Esophagus squamous epithelium (tissue), 5 donors: ENCODE data around the gene ATP5F1D. TPM values are rescaled to one million over a fixed set of nuclear protein-coding genes. Genes with fewer than 3 reads are reported as not detected.

Experiments used
- DNase-seq: peaks from one replicate; lab custom pipeline; 2025; lab: John Stamatoyannopoulos, UW
- H3K27ac ChIP-seq, 4 donors: fragments of 200-600 bp; sonication (generic); one replicate each; pipeline ENCODE4 v1.5.1; 2016 to 2019; ENCODE audit warnings: mild to moderate bottlenecking in 1 of 4
- H3K27me3 ChIP-seq, 4 donors: fragments of 200-600 bp; sonication (generic); 1 replicate in 3 of 4; 2 replicates in 1 of 4; pipeline versions ENCODE4 v1.5.1 to v1.6.0; 2017 to 2021; ENCODE audit warnings: antibody characterized with exemption in 1 of 4
- H3K36me3 ChIP-seq, 3 donors: fragments of 200-600 bp; sonication (generic); one replicate each; pipeline ENCODE4 v1.5.1; 2016 to 2019
- H3K4me1 ChIP-seq, 3 donors: fragments of 200-600 bp; sonication (generic); one replicate each; pipeline ENCODE4 v1.5.1; 2017 to 2019
- H3K4me3 ChIP-seq, 4 donors: fragments of 200-600 bp; sonication (generic); 1 replicate in 3 of 4; 2 replicates in 1 of 4; pipeline ENCODE4 v1.5.1; 2016 to 2019; ENCODE audit warnings: mild to moderate bottlenecking in 2 of 4, moderate library complexity in 1 of 4
- H3K9me3 ChIP-seq, 3 donors: fragments of 200-600 bp; sonication (generic); one replicate each; pipeline ENCODE4 v1.5.1; 2016 to 2019
- CTCF ChIP-seq, 6 experiments: fragments of 450-650 bp in 4 of 6; fragments of 200-600 bp in 2 of 6; sonication (generic) in 2 of 6; IDR thresholded peaks; one replicate each; pipeline ENCODE4 v1.5.1; 2016 to 2019; ENCODE audit warnings: antibody characterized with exemption in 6 of 6, mild to moderate bottlenecking in 4 of 6, moderate library complexity in 4 of 6
- POLR2A ChIP-seq, 4 donors: fragments of 450-650 bp; IDR thresholded peaks; one replicate each; pipeline ENCODE4 v1.6.1; 2017; ENCODE audit warnings: antibody characterized with exemption in 4 of 4, mild to moderate bottlenecking in 4 of 4, moderate library complexity in 3 of 4
- WGBS, 2 donors: methylation state at CpG; one replicate each; pipeline ENCODE4 v1.1.5; 2018; 5-methylcytosine and 5-hydroxymethylcytosine counted together
- intact Hi-C: fragments of 100-400 bp; cut with DNase I; formaldehyde crosslinking; loops from one replicate; pipeline ENCODE4 v1.15.0; 2022
- total RNA-seq, 4 donors: library from RNA; depleted of rRNA; stranded (reverse); fragments of >200 nt; gene quantifications; one replicate each; pipeline ENCODE4 v1.1.0, GENCODE V29; 2016
- donor health status: DM: yes; HTN: yes; CAD: no.

The ATP5F1D gene
- total RNA-seq, 4 donors from 2014 or later: 83.4 to 171 (median 132) TPM

GRCh38 chr19:1281569-1282287 is 40.2 kb downstream of the ATP5F1D start:
- no peak overlapping the region for H3K4me3 ChIP-seq
- DNase-seq: no peak
- intact Hi-C loops: loop anchor here (10.0 kb wide), 1 partner anchor 173 kb away; the partner anchor contains the start of gene APC2
- no peak overlapping the region for H3K27ac ChIP-seq
- peaks cover 0 to 30% (median 3%) of the 10 kb centered on the region in 3 donors for H3K36me3 ChIP-seq
- H3K27me3 ChIP-seq: peaks cover 4 to 40% (median 7%) of the 10 kb centered on the region in 4 donors
- no peaks in the 10 kb centered on the region for H3K9me3 ChIP-seq
- WGBS, 2 donors: 53 to 60% methylated on average over 3 to 6 of the region's 15 CpGs
- H3K4me1 ChIP-seq: peaks cover 10 to 50% (median 26%) of the 10 kb centered on the region in 3 donors
- no peak for TF ChIP-seq CTCF (IDR thresholded peaks at IDR 0.05)
- TF ChIP-seq POLR2A (IDR thresholded peaks at IDR 0.05): no peak

- 72 to 73% methylated on average over 6 to 9 of the region's 18 CpGs for WGBS, 2 donors
- intact Hi-C loops: loop anchor here (10.0 kb wide), 1 partner anchor 172 kb away; the partner anchor contains the start of gene APC2
- no peak for DNase-seq
- H3K36me3 ChIP-seq: peaks cover 0 to 22% (median 3%) of the 10 kb centered on the region in 3 donors
- no peak overlapping the region for H3K4me3 ChIP-seq
- H3K4me1 ChIP-seq: peaks cover 7 to 54% (median 22%) of the 10 kb centered on the region in 3 donors
- H3K27ac ChIP-seq: no peak overlapping the region
- TF ChIP-seq CTCF (IDR thresholded peaks at IDR 0.05) (no peak), POLR2A (IDR thresholded peaks at IDR 0.05) (no peak)
- H3K27me3 ChIP-seq: peaks cover 13 to 50% (median 16%) of the 10 kb centered on the region in 4 donors
- H3K9me3 ChIP-seq: no peaks in the 10 kb centered on the region
Observed at GRCh38 chr19:1282588-1283206, 41.1 kb downstream of the ATP5F1D start.

- H3K27ac ChIP-seq: peak overlapping the region in 2 of 4 donors; percentile 60 to 72
- 50 to 70% methylated on average over 2 to 8 of the region's 29 CpGs for WGBS, 2 donors
Observed at GRCh38 chr19:1283207-1283916, 41.8 kb downstream of the ATP5F1D start.

GRCh38 chr19:1283917-1284292 is 42.4 kb downstream of the ATP5F1D start:
- no CpG with 5 or more reads among the region's 12 CpGs for WGBS, 2 donors
- Histone ChIP-seq H3K27ac (peak overlapping the region in 3 of 4 donors; percentile 60 to 72 (median 64)), H3K36me3 (peaks cover 0 to 10% (median 3%) of the 10 kb centered on the region in 3 donors), H3K9me3 (no peaks in the 10 kb centered on the region), H3K27me3 (peaks cover 15 to 62% (median 22%) of the 10 kb centered on the region in 4 donors), H3K4me3 (no peak overlapping the region), H3K4me1 (peaks cover 7 to 59% (median 22%) of the 10 kb centered on the region in 3 donors)
- TF ChIP-seq POLR2A (IDR thresholded peaks at IDR 0.05): no peak
- intact Hi-C loops: loop anchor here (10.0 kb wide), 1 partner anchor 171 kb away; the partner anchor contains the start of gene APC2
- no peak for DNase-seq

More at GRCh38 chr19:1283207-1283916, 41.8 kb downstream of the ATP5F1D start:
- no peak overlapping the region for H3K4me3 ChIP-seq
- peaks cover 0 to 15% (median 3%) of the 10 kb centered on the region in 3 donors for H3K36me3 ChIP-seq
- H3K9me3 ChIP-seq: no peaks in the 10 kb centered on the region
- intact Hi-C loops: loop anchor here (10.0 kb wide), 1 partner anchor 171 kb away; the partner anchor contains the start of gene APC2
- DNase-seq: no peak
- no peak for TF ChIP-seq CTCF (IDR thresholded peaks at IDR 0.05)
- TF ChIP-seq POLR2A (IDR thresholded peaks at IDR 0.05): no peak
- H3K4me1 ChIP-seq: peaks cover 7 to 59% (median 22%) of the 10 kb centered on the region in 3 donors
- H3K27me3 ChIP-seq: peaks cover 15 to 56% (median 21%) of the 10 kb centered on the region in 4 donors

- 40 to 41% methylated on average over 12 to 14 of the region's 20 CpGs for WGBS, 2 donors
- intact Hi-C loops: loop anchor here (10.0 kb wide), 1 partner anchor 170 kb away; the partner anchor contains the start of gene APC2
Observed at GRCh38 chr19:1284293-1284978, 42.9 kb downstream of the ATP5F1D start.

More at GRCh38 chr19:1284293-1284978, 42.9 kb downstream of the ATP5F1D start:
- TF ChIP-seq CTCF (IDR thresholded peaks at IDR 0.05): no peak
- no peak for TF ChIP-seq POLR2A (IDR thresholded peaks at IDR 0.05)
- Histone ChIP-seq H3K27me3 (peaks cover 15 to 67% (median 22%) of the 10 kb centered on the region in 4 donors), H3K36me3 (peaks cover 0 to 4% (median under 1%) of the 10 kb centered on the region in 3 donors), H3K9me3 (no peaks in the 10 kb centered on the region), H3K4me1 (peaks cover 7 to 58% (median 22%) of the 10 kb centered on the region in 3 donors), H3K27ac (peak overlapping the region; percentile 5 to 72 (median 62)), H3K4me3 (no peak overlapping the region)
- no peak for DNase-seq
